GM12873 (cell line): ENCODE data around the gene CSNK1G1.

Experiments
- TF ChIP-seq, protein P1 (sequence below): IDR thresholded peaks from 2 replicates; pipeline ENCODE4 v1.5.1; 2012; ENCODE audit warnings: low read depth, mild to moderate bottlenecking, moderate library complexity, low read length, control low read depth; ENCODE audit not compliant: insufficient read depth; ENCODE audit errors: missing control alignments

CSNK1G1 gene

DNA sequence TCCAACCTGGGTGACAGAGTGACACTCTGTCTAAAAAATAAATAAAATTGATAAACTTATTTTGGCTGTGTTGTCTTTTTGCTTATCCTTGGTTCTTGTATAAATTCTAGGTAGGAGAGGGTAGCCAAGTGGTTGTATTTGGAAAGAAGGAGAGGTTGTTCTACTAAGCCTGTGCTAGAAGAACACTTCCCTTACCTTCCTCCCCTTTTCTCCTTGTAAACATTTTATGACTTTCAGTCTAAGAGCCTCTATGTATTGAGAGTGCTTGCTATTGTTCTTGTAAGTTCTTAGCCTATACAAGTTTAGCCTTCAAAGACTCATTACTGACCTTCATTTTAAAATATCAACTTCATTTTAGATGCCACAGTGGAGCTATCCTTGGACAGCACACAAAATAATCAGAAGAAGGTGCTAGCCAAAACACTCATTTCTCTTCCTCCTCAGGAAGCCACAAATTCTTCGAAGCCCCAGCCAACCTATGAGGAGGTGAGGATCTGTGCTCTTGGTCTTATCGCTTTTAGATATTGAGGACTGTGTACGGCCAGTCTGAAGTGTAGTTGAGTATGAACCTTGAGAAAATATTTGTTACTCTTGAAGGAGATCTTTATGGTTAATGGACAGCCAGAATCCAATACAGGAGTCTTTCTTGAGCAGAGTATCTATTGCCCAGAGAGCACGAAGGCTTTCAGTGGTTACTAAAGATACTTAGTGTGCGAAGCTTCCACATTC lies 238.1 kb downstream of the CSNK1G1 start:
- TF ChIP-seq, protein P1, sequence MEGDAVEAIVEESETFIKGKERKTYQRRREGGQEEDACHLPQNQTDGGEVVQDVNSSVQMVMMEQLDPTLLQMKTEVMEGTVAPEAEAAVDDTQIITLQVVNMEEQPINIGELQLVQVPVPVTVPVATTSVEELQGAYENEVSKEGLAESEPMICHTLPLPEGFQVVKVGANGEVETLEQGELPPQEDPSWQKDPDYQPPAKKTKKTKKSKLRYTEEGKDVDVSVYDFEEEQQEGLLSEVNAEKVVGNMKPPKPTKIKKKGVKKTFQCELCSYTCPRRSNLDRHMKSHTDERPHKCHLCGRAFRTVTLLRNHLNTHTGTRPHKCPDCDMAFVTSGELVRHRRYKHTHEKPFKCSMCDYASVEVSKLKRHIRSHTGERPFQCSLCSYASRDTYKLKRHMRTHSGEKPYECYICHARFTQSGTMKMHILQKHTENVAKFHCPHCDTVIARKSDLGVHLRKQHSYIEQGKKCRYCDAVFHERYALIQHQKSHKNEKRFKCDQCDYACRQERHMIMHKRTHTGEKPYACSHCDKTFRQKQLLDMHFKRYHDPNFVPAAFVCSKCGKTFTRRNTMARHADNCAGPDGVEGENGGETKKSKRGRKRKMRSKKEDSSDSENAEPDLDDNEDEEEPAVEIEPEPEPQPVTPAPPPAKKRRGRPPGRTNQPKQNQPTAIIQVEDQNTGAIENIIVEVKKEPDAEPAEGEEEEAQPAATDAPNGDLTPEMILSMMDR = no peak
